A549 treated with RU486 at 1 μM for 4 hours (cell line): Measurements from ENCODE around the gene PSMD8. TPM values are rescaled to one million over a fixed set of nuclear protein-coding genes. Genes with fewer than 3 reads are reported as not detected.

Experiments
- total RNA-seq: library from RNA; stranded (reverse); fragments of 200-300 nt; extraction: Qiagen RNA extraction; gene quantifications from 5 replicates; pipeline ENCODE4 v1.2.3, GENCODE V29; 2022; ENCODE audit warnings: low read depth

Gene PSMD8
- total RNA-seq: 470 to 589 TPM (median 496 TPM) in 5 replicates

GRCh38 chr19:38374332-38375097 is at the start of gene PSMD8:
Gene PSMD8, plus strand, starts transcription at chr19:38374571. Its CDS starts 31 bp downstream, at chr19:38374602.

GRCh38 chr19:38387550-38388348 is 13.4 kb downstream of the PSMD8 start, which contains the start of gene GGN:
Gene GGN, minus strand, starts transcription at chr19:38388034. Its CDS starts 773 bp downstream, at chr19:38387261.

GRCh38 chr19:38388349-38389100 is 14.2 kb downstream of the PSMD8 start, which contains the start of gene SPRED3:
Gene SPRED3, plus strand, starts transcription at chr19:38388697. Its CDS starts 1,606 bp downstream, at chr19:38390303.

GRCh38 chr19:38402967-38403674 is 28.8 kb downstream of the PSMD8 start, which contains the start of gene FAM98C:
Gene FAM98C, plus strand, starts transcription at chr19:38403093. Its CDS starts 61 bp downstream, at chr19:38403154.

GRCh38 chr19:38425810-38426466 is 51.6 kb downstream of the PSMD8 start, which contains the start of gene RASGRP4:
Gene RASGRP4, minus strand, starts transcription at chr19:38426219. Its CDS starts 128 bp downstream, at chr19:38426091.

GRCh38 chr19:38433268-38433733 is 58.9 kb downstream of the PSMD8 start, which contains the start of gene RYR1:
Gene RYR1, plus strand, starts transcription at chr19:38433691. Its CDS starts 139 bp downstream, at chr19:38433830.

Other genes with a start within 250 kb of the PSMD8 start
- gene DPF1, start 150.3 kb upstream of the PSMD8 start, total RNA-seq: 3.0 to 4.4 TPM (median 3.6 TPM) in 5 replicates
- 107 to 158 TPM (median 132 TPM) in 5 replicates for gene PPP1R14A, start 118.2 kb upstream of the PSMD8 start, total RNA-seq
- 262 to 412 TPM (median 361 TPM) in 5 replicates for gene SPINT2, start 110.0 kb upstream of the PSMD8 start, total RNA-seq
- 617 to 825 TPM (median 744 TPM) in 5 replicates for gene C19orf33, start 70.3 kb upstream of the PSMD8 start, total RNA-seq
- gene YIF1B, start 58.6 kb upstream of the PSMD8 start, total RNA-seq: 89.6 to 134 TPM (median 124 TPM) in 5 replicates
- gene KCNK6, start 54.7 kb upstream of the PSMD8 start, total RNA-seq: 4.3 to 6.0 TPM (median 5.1 TPM) in 5 replicates
- gene CATSPERG, start 38.7 kb upstream of the PSMD8 start, total RNA-seq: 0.99 to 1.7 TPM (median 1.4 TPM) in 5 replicates
- 0.11 to 0.75 TPM (median 0.47 TPM) in 5 replicates for gene GGN, start 13.5 kb downstream of the PSMD8 start, total RNA-seq
- 1.9 to 4.0 TPM (median 3.4 TPM) in 5 replicates for gene SPRED3, start 14.1 kb downstream of the PSMD8 start, total RNA-seq
- gene FAM98C, start 28.5 kb downstream of the PSMD8 start, total RNA-seq: 16.8 to 31.3 TPM (median 25.6 TPM) in 5 replicates
- gene RASGRP4, start 51.6 kb downstream of the PSMD8 start, total RNA-seq: 0.09 TPM in 1 of 5 replicates, not detected in the others
- 4.0 to 6.1 TPM (median 5.0 TPM) in 5 replicates for gene RYR1, start 59.1 kb downstream of the PSMD8 start, total RNA-seq
- 0.27 to 1.4 TPM (median 0.70 TPM) in 5 replicates for gene MAP4K1, start 243.4 kb downstream of the PSMD8 start, total RNA-seq
- 692 to 886 TPM (median 749 TPM) in 5 replicates for gene EIF3K, start 244.6 kb downstream of the PSMD8 start, total RNA-seq